PC-9 (cell line): ENCODE results near the gene PRKAG1. TPM values are rescaled to one million over a fixed set of nuclear protein-coding genes. Genes with fewer than 3 reads are reported as not detected.

ENCODE experiments used
- BruUV-seq: library from RNA; stranded (reverse); fragments of 400-500 nt; replicated peaks from 2 replicates; lab custom pipeline; 2021; lab: Mats Ljungman, UMichigan
- CTCF ChIA-PET: fragments of 300-600 bp; sonication (Branson Sonifier 250); formaldehyde crosslinking; loops from one replicate; lab custom pipeline; 2022; ENCODE audit warnings: antibody characterized with exemption; lab: Charles Lee
- POLR2A ChIA-PET: fragments of 300-600 bp; sonication (Branson Sonifier 250); formaldehyde crosslinking; loops from one replicate; lab custom pipeline; 2022; ENCODE audit warnings: antibody characterized with exemption; ENCODE audit not compliant: unreplicated experiment; lab: Charles Lee
- DNase-seq, 2 experiments: peaks; one replicate each; pipeline versions ENCODE4 v3.0.0 to v3.0.0-alpha.2; 2015 to 2022; ENCODE audit warnings: mixed read lengths in 1 of 2
- H2AFZ ChIP-seq: fragments of 200-600 bp; sonication (generic); 2 replicates; pipeline ENCODE4 v1.8.1; 2017; ENCODE audit warnings: antibody characterized with exemption
- H3F3A ChIP-seq: fragments of 200-600 bp; sonication (generic); 2 replicates; pipeline ENCODE4 v1.8.1; 2017; ENCODE audit warnings: antibody characterized with exemption, mild to moderate bottlenecking, low read depth; ENCODE audit not compliant: insufficient read depth
- H3K27ac ChIP-seq: fragments of 200-600 bp; sonication (generic); 2 replicates; pipeline ENCODE4 v1.6.1; 2016; ENCODE audit warnings: mixed run types
- H3K27me3 ChIP-seq: fragments of 200-600 bp; sonication (generic); 2 replicates; pipeline ENCODE4 v1.6.1; 2016; ENCODE audit warnings: low read depth, mixed run types; ENCODE audit not compliant: insufficient read depth
- H3K36me3 ChIP-seq: fragments of 200-600 bp; sonication (generic); 2 replicates; pipeline ENCODE4 v1.6.1; 2016; ENCODE audit warnings: low read depth, mixed run types
- H3K4me1 ChIP-seq: fragments of 200-600 bp; sonication (generic); replicated peaks from 2 replicates; pipeline ENCODE4 v1.6.1; 2016; ENCODE audit warnings: mixed run types; ENCODE audit not compliant: insufficient read depth
- H3K4me2 ChIP-seq: fragments of 200-600 bp; sonication (generic); 2 replicates; pipeline ENCODE4 v1.6.1; 2017; ENCODE audit warnings: mixed run types
- H3K4me3 ChIP-seq: fragments of 200-600 bp; sonication (generic); 2 replicates; pipeline ENCODE4 v1.6.1; 2016; ENCODE audit warnings: mixed run types
- H3K79me2 ChIP-seq: fragments of 200-600 bp; sonication (generic); 2 replicates; pipeline ENCODE4 v1.6.1; 2017; ENCODE audit warnings: low read depth, mixed run types
- H3K9me2 ChIP-seq: fragments of 200-600 bp; sonication (generic); 2 replicates; pipeline ENCODE4 v1.8.1; 2017; ENCODE audit warnings: mild to moderate bottlenecking; ENCODE audit not compliant: insufficient read depth
- H3K9me3 ChIP-seq: fragments of 200-600 bp; sonication (generic); 2 replicates; pipeline ENCODE4 v1.8.1; 2016; ENCODE audit warnings: low read depth; ENCODE audit not compliant: insufficient read depth
- H4K20me1 ChIP-seq: fragments of 200-600 bp; sonication (generic); 2 replicates; pipeline ENCODE4 v1.8.1; 2017; ENCODE audit not compliant: insufficient read depth
- CTCF ChIP-seq: fragments of 200-600 bp; sonication (generic); conservative IDR thresholded peaks from 2 replicates; pipeline ENCODE4 v1.6.1; 2017; ENCODE audit warnings: mixed run types, antibody characterized with exemption, mild to moderate bottlenecking, moderate library complexity
- EZH2 ChIP-seq: fragments of 200-600 bp; sonication (generic); IDR thresholded peaks from 2 replicates; pipeline ENCODE4 v1.8.0; 2017; ENCODE audit warnings: antibody characterized with exemption, low read depth
- intact Hi-C: fragments of 100-400 bp; cut with micrococcal nuclease; formaldehyde crosslinking; loops from one replicate; pipeline ENCODE4 v1.10.0; 2022; ENCODE audit not compliant: unreplicated experiment
- total RNA-seq: library from RNA; stranded (reverse); gene quantifications from 2 replicates; pipeline ENCODE4 v1.2.3, GENCODE V29; 2021

The PRKAG1 gene
- total RNA-seq, 1 experiment from 2014 or later: 53.6 TPM

- no TSS peak for BruUV-seq
- TF ChIP-seq EZH2 (no peak), CTCF (no peak)
- ChIA-PET CTCF (interaction anchor here (0.6 to 0.7 kb wide), 2 partner anchors 24 to 1024 kb away, joined by 3 to 4 read pairs; no protein-coding TSS in a partner anchor), POLR2A (no interaction called here)
- H3K9me3 ChIP-seq: no peaks in the 10 kb centered on the region
- peaks cover 8% of the 10 kb centered on the region; the same call in 1 of the 2 replicates for H3K4me1 ChIP-seq
- H2AFZ ChIP-seq: no peak overlapping the region
- H4K20me1 ChIP-seq: no peaks in the 10 kb centered on the region; the same call in 1 of the 2 replicates
- no peak overlapping the region for H3K27ac ChIP-seq
- intact Hi-C loops: no loop called here
- no peak overlapping the region for H3K4me3 ChIP-seq
- no peaks in the 10 kb centered on the region for H3K79me2 ChIP-seq
- H3K9me2 ChIP-seq: no peaks in the 10 kb centered on the region
- no peak overlapping the region for H3K4me2 ChIP-seq
- peaks cover 17% of the 10 kb centered on the region; the same call in 1 of the 2 replicates for H3K27me3 ChIP-seq
- H3K36me3 ChIP-seq: no peaks in the 10 kb centered on the region
- DNase-seq: no peak
- H3F3A ChIP-seq: no peaks in the 10 kb centered on the region
These were observed 45.6 kb downstream of the PRKAG1 start for GRCh38 chr12:48972952-48973483.

- Histone ChIP-seq H4K20me1 (no peaks in the 10 kb centered on the region; the same call in 1 of the 2 replicates), H2AFZ (no peak overlapping the region), H3K4me1 (peaks cover 8% of the 10 kb centered on the region; the same call in 1 of the 2 replicates), H3K27me3 (peaks cover 17% of the 10 kb centered on the region; the same call in 1 of the 2 replicates), H3F3A (no peaks in the 10 kb centered on the region), H3K79me2 (no peaks in the 10 kb centered on the region), H3K27ac (no peak overlapping the region), H3K36me3 (no peaks in the 10 kb centered on the region), H3K4me3 (no peak overlapping the region), H3K9me3 (no peaks in the 10 kb centered on the region), H3K4me2 (peak overlapping the region; percentile 93; the same call in 1 of the 2 replicates), H3K9me2 (no peaks in the 10 kb centered on the region)
- no TSS peak for BruUV-seq
- peak in 1 of 2 experiments; percentile 38 for DNase-seq
- intact Hi-C loops: no loop called here
- POLR2A ChIA-PET: interaction anchor here (0.6 kb wide), 1 partner anchor 19 kb away, joined by 9 read pairs; no protein-coding TSS in a partner anchor
- no peak for TF ChIP-seq CTCF
- TF ChIP-seq EZH2: no peak
- CTCF ChIA-PET: no interaction called here
These were observed 46.2 kb downstream of the PRKAG1 start for GRCh38 chr12:48972213-48972951.

GRCh38 chr12:48970702-48971334, 47.8 kb downstream of the PRKAG1 start:
- Histone ChIP-seq H3K4me1 (peaks cover 8% of the 10 kb centered on the region; the same call in 1 of the 2 replicates), H3K36me3 (no peaks in the 10 kb centered on the region), H3K9me2 (no peaks in the 10 kb centered on the region), H4K20me1 (no peaks in the 10 kb centered on the region), H3K27ac (no peak overlapping the region), H3K9me3 (no peaks in the 10 kb centered on the region), H3K79me2 (no peaks in the 10 kb centered on the region), H3K4me2 (peak overlapping the region; percentile 93), H3K4me3 (peak overlapping the region; percentile 60), H3F3A (no peaks in the 10 kb centered on the region), H2AFZ (peak overlapping the region; percentile 93), H3K27me3 (peaks cover 17% of the 10 kb centered on the region; the same call in 1 of the 2 replicates)
- ChIA-PET POLR2A (no interaction called here), CTCF (interaction anchor here (0.6 kb wide), 1 partner anchor 30 kb away, joined by 3 read pairs; no protein-coding TSS in a partner anchor)
- intact Hi-C loops: no loop called here
- no peak for DNase-seq
- BruUV-seq: no TSS peak
- TF ChIP-seq CTCF (no peak), EZH2 (no peak)
